Uterus (tissue), 2 donors: ENCODE measurements around the gene RTEL1.

ENCODE experiments used
- CTCF ChIP-seq, 4 experiments: fragments of 200-600 bp in 2 of 4; fragments of 450-650 bp in 2 of 4; sonication (generic) in 2 of 4; IDR thresholded peaks; one replicate each; pipeline ENCODE4 v1.5.1; 2016 to 2019; ENCODE audit warnings: antibody characterized with exemption in 4 of 4, mild to moderate bottlenecking in 2 of 4, moderate library complexity in 1 of 4
- POLR2A ChIP-seq, 2 donors: fragments of 450-650 bp; IDR thresholded peaks; one replicate each; pipeline ENCODE4 v1.6.1; 2016; ENCODE audit warnings: antibody characterized with exemption in 2 of 2, mild to moderate bottlenecking in 1 of 2, moderate library complexity in 1 of 2

- no peak for TF ChIP-seq CTCF (IDR thresholded peaks at IDR 0.05)
- TF ChIP-seq POLR2A (IDR thresholded peaks at IDR 0.05), result no peak
Measured at GRCh38 chr20:63680427-63680826, 22.3 kb downstream of the RTEL1 start.
